GM10266 (cell line): Measurements from ENCODE around the gene TREH.
A peak's percentile ranks its signal among the peaks of the same experiment; 100 is the strongest.
"Not testable (repeated sequence)": the region's sequence is repeated elsewhere in the genome, so short reads cannot be mapped to it uniquely, and the experiment has no call there.

ENCODE experiments used
- DNase-seq: peaks from one replicate; pipeline ENCODE4 v3.0.0; 2012; ENCODE audit errors: extremely low spot score
- CTCF ChIP-seq: IDR thresholded peaks from 2 replicates; pipeline ENCODE4 v1.5.1; 2012; ENCODE audit warnings: mild to moderate bottlenecking, low read depth; ENCODE audit not compliant: control insufficient read depth, insufficient read depth; ENCODE audit errors: missing control alignments

The TREH gene

GRCh38 chr11:118691926-118692830 is 12.7 kb upstream of the TREH start:
- DNase-seq, result no peak
- no peak for TF ChIP-seq CTCF

GRCh38 chr11:118690553-118691304 is 11.3 kb upstream of the TREH start:
- DNase-seq, result no peak

GRCh38 chr11:118689852-118690552 is 10.6 kb upstream of the TREH start:
- peak; percentile 98 for TF ChIP-seq CTCF
- peak; percentile 89 for DNase-seq

More at GRCh38 chr11:118690553-118691304, 11.3 kb upstream of the TREH start:
- no peak for TF ChIP-seq CTCF

GRCh38 chr11:118689503-118689851 is 10.0 kb upstream of the TREH start:
- DNase-seq, result no peak
- TF ChIP-seq CTCF, result no peak

GRCh38 chr11:118688851-118689502 is 9.5 kb upstream of the TREH start:
- no peak for TF ChIP-seq CTCF
- no peak for DNase-seq

GRCh38 chr11:118688339-118688738 is 8.9 kb upstream of the TREH start:
- DNase-seq, result not testable (repeated sequence)

GRCh38 chr11:118687906-118688305 is 8.5 kb upstream of the TREH start:
- no peak for TF ChIP-seq CTCF
- DNase-seq, result no peak
